GM12892 (cell line): Measurements from ENCODE around the gene CLDN24.

Experiments
- POLR2A ChIP-seq: IDR thresholded peaks from 2 replicates; pipeline ENCODE4 v1.6.1; 2011; ENCODE audit warnings: low read depth, low read length, control low read depth
- POLR2AphosphoS5 ChIP-seq: IDR thresholded peaks from 2 replicates; pipeline ENCODE4 v1.6.1; 2011; ENCODE audit warnings: low read depth, low read length, control low read depth

DNA sequence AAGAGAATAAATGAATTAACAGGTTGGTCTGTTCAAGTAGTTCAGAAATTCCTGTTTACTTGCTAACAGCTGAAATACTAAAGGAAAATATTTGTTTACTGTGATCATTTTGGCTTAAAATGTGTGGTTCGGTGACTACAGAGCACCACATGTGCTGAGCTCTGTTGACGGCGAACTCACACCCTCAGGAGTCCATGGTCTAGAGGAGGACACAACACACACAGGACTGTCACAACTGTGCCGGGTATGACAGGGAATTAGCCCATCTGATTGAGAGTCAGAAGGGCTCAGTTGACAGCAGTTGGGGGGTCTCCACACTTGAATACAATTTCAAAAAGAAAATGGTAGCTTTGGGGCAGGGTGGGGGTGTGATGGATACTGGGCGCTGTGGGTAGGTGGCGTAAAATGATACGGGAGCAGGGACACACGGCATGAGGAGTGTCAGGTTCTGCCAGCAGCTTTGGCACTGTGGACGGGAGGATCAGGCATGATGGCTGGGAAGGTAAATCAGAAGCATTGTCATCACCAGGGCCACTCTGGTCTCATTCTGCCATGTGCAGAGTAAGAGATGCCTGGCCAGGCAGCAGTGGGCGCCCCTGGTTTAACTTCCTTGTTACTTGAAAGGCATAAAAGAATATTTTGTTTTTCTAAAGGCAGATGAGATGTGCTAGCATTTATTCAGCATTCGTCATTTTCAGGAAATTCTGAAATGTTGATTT is 35.5 kb downstream of the CLDN24 start:
- TF ChIP-seq POLR2A, result no peak
- TF ChIP-seq POLR2AphosphoS5, result no peak
